T-helper 2 cell treated with Interferon-gamma antibody and Interleukin-4, amounts not matched to agents 5 μg/mL and 100 μg/mL, for 36 hours (primary cell): ENCODE measurements around the gene COL23A1.
"Not testable (repeated sequence)": the region's sequence is repeated elsewhere in the genome, so short reads cannot be mapped to it uniquely, and the experiment has no call there.

ENCODE experiments used
- DNase-seq: peaks from one replicate; pipeline ENCODE4 v3.0.0; 2021; ENCODE audit warnings: low spot score
- H3K27ac Mint-ChIP-seq: one replicate; pipeline ENCODE4 v1.8.0; 2021; ENCODE audit warnings: mild to moderate bottlenecking, mixed read lengths
- H3K27me3 Mint-ChIP-seq: one replicate; pipeline ENCODE4 v1.8.0; 2021; ENCODE audit warnings: low read depth, mixed read lengths
- H3K36me3 Mint-ChIP-seq: one replicate; pipeline ENCODE4 v1.8.0; 2021; ENCODE audit warnings: low read depth, mixed read lengths
- H3K4me1 Mint-ChIP-seq: one replicate; pipeline ENCODE4 v1.8.0; 2021; ENCODE audit warnings: low read depth, mixed read lengths
- H3K4me3 Mint-ChIP-seq: one replicate; pipeline ENCODE4 v1.8.0; 2022; ENCODE audit warnings: mild to moderate bottlenecking, moderate library complexity, mixed read lengths
- H3K9me3 Mint-ChIP-seq: one replicate; pipeline ENCODE4 v1.8.0; 2021; ENCODE audit warnings: mixed read lengths

The COL23A1 gene

GRCh38 chr5:178505639-178506407, 84.4 kb downstream of the COL23A1 start:
- H3K4me3 Mint-ChIP-seq: no peak overlapping the region
- no peak for DNase-seq
- H3K27ac Mint-ChIP-seq: no peak overlapping the region
- H3K27me3 Mint-ChIP-seq: no peaks in the 10 kb centered on the region
- no peaks in the 10 kb centered on the region for H3K9me3 Mint-ChIP-seq
- H3K36me3 Mint-ChIP-seq: no peaks in the 10 kb centered on the region
- no peaks in the 10 kb centered on the region for H3K4me1 Mint-ChIP-seq

GRCh38 chr5:178504340-178504960, 85.7 kb downstream of the COL23A1 start:
- Mint-ChIP-seq H3K27me3 (no peaks in the 10 kb centered on the region), H3K27ac (peak overlapping the region; percentile 31), H3K9me3 (no peaks in the 10 kb centered on the region), H3K36me3 (no peaks in the 10 kb centered on the region), H3K4me3 (no peak overlapping the region), H3K4me1 (no peaks in the 10 kb centered on the region)
- no peak for DNase-seq

GRCh38 chr5:178502401-178503100, 87.6 kb downstream of the COL23A1 start:
- H3K27me3 Mint-ChIP-seq: no peaks in the 10 kb centered on the region
- H3K27ac Mint-ChIP-seq: no peak overlapping the region
- H3K9me3 Mint-ChIP-seq: no peaks in the 10 kb centered on the region
- H3K36me3 Mint-ChIP-seq: no peaks in the 10 kb centered on the region
- DNase-seq: no peak
- H3K4me1 Mint-ChIP-seq: no peaks in the 10 kb centered on the region
- H3K4me3 Mint-ChIP-seq: no peak overlapping the region

GRCh38 chr5:178499352-178499751, 90.8 kb downstream of the COL23A1 start:
- H3K9me3 Mint-ChIP-seq: no peaks in the 10 kb centered on the region
- no peaks in the 10 kb centered on the region for H3K36me3 Mint-ChIP-seq
- H3K27ac Mint-ChIP-seq: no peak overlapping the region
- no peaks in the 10 kb centered on the region for H3K27me3 Mint-ChIP-seq
- no peak for DNase-seq
- no peak overlapping the region for H3K4me3 Mint-ChIP-seq
- no peaks in the 10 kb centered on the region for H3K4me1 Mint-ChIP-seq

GRCh38 chr5:178496642-178497041, 93.6 kb downstream of the COL23A1 start:
- Mint-ChIP-seq H3K36me3 (no peaks in the 10 kb centered on the region), H3K4me3 (no peak overlapping the region), H3K27ac (no peak overlapping the region), H3K4me1 (no peaks in the 10 kb centered on the region), H3K27me3 (no peaks in the 10 kb centered on the region), H3K9me3 (no peaks in the 10 kb centered on the region)
- no peak for DNase-seq

- H3K4me3 Mint-ChIP-seq: no peak overlapping the region
- no peak for DNase-seq
- H3K9me3 Mint-ChIP-seq: no peaks in the 10 kb centered on the region
- no peak overlapping the region for H3K27ac Mint-ChIP-seq
- H3K4me1 Mint-ChIP-seq: no peaks in the 10 kb centered on the region
- no peaks in the 10 kb centered on the region for H3K27me3 Mint-ChIP-seq
- no peaks in the 10 kb centered on the region for H3K36me3 Mint-ChIP-seq
Observed at GRCh38 chr5:178496214-178496613, 94.0 kb downstream of the COL23A1 start.

- no peak overlapping the region for H3K4me3 Mint-ChIP-seq
- no peaks in the 10 kb centered on the region for H3K27me3 Mint-ChIP-seq
- H3K27ac Mint-ChIP-seq: no peak overlapping the region
- H3K36me3 Mint-ChIP-seq: no peaks in the 10 kb centered on the region
- H3K9me3 Mint-ChIP-seq: no peaks in the 10 kb centered on the region
- DNase-seq: no peak
- no peaks in the 10 kb centered on the region for H3K4me1 Mint-ChIP-seq
Observed at GRCh38 chr5:178495706-178496105, 94.5 kb downstream of the COL23A1 start.

GRCh38 chr5:178492278-178492677, 97.9 kb downstream of the COL23A1 start:
- no peaks in the 10 kb centered on the region for H3K4me1 Mint-ChIP-seq
- no peaks in the 10 kb centered on the region for H3K36me3 Mint-ChIP-seq
- no peak for DNase-seq
- no peak overlapping the region for H3K27ac Mint-ChIP-seq
- H3K9me3 Mint-ChIP-seq: no peaks in the 10 kb centered on the region
- H3K27me3 Mint-ChIP-seq: no peaks in the 10 kb centered on the region
- H3K4me3 Mint-ChIP-seq: no peak overlapping the region

GRCh38 chr5:178490935-178491652, 99.1 kb downstream of the COL23A1 start:
- Mint-ChIP-seq H3K4me3 (no peak overlapping the region), H3K4me1 (no peaks in the 10 kb centered on the region), H3K27ac (no peak overlapping the region), H3K36me3 (no peaks in the 10 kb centered on the region), H3K9me3 (no peaks in the 10 kb centered on the region), H3K27me3 (no peaks in the 10 kb centered on the region)
- DNase-seq: no peak

- Mint-ChIP-seq H3K9me3 (no peaks in the 10 kb centered on the region), H3K4me1 (no peaks in the 10 kb centered on the region), H3K27me3 (no peaks in the 10 kb centered on the region), H3K27ac (no peak overlapping the region), H3K4me3 (no peak overlapping the region), H3K36me3 (no peaks in the 10 kb centered on the region)
- DNase-seq: no peak
Observed at GRCh38 chr5:178489271-178489976, 100.8 kb downstream of the COL23A1 start.

- no peaks in the 10 kb centered on the region for H3K9me3 Mint-ChIP-seq
- H3K27me3 Mint-ChIP-seq: no peaks in the 10 kb centered on the region
- no peak for DNase-seq
- H3K4me1 Mint-ChIP-seq: peaks cover under 1% of the 10 kb centered on the region
- H3K36me3 Mint-ChIP-seq: no peaks in the 10 kb centered on the region
- H3K4me3 Mint-ChIP-seq: no peak overlapping the region
- no peak overlapping the region for H3K27ac Mint-ChIP-seq
Observed at GRCh38 chr5:178488696-178489095, 101.5 kb downstream of the COL23A1 start.

- H3K4me3 Mint-ChIP-seq: no peak overlapping the region
- no peaks in the 10 kb centered on the region for H3K36me3 Mint-ChIP-seq
- H3K27me3 Mint-ChIP-seq: no peaks in the 10 kb centered on the region
- no peak for DNase-seq
- no peaks in the 10 kb centered on the region for H3K9me3 Mint-ChIP-seq
- H3K4me1 Mint-ChIP-seq: peaks cover 3% of the 10 kb centered on the region
- no peak overlapping the region for H3K27ac Mint-ChIP-seq
Observed at GRCh38 chr5:178487911-178488600, 102.1 kb downstream of the COL23A1 start.

- not testable (repeated sequence) for H3K9me3 Mint-ChIP-seq, H3K4me1 Mint-ChIP-seq, H3K4me3 Mint-ChIP-seq, H3K36me3 Mint-ChIP-seq, H3K27me3 Mint-ChIP-seq, DNase-seq, H3K27ac Mint-ChIP-seq
Observed at GRCh38 chr5:178486878-178487512, 103.2 kb downstream of the COL23A1 start.
